IMR-90 (cell line): ENCODE data around the gene ITGA1. TPM values are rescaled to one million over a fixed set of nuclear protein-coding genes. Genes with fewer than 3 reads are reported as not detected.

Experiments used
- ATAC-seq: fragments of 200-7000 bp; cut with Tn5 transposase; 2 replicates; pipeline ENCODE4 v1.9.1; 2020; ENCODE audit warnings: low read depth, mild to moderate bottlenecking, moderate library complexity
- BruUV-seq: library from RNA; stranded (reverse); fragments of 400-500 nt; replicated peaks from 2 replicates; lab custom pipeline; 2021; lab: Mats Ljungman, UMichigan
- CTCF ChIA-PET: fragments of 300-600 bp; formaldehyde crosslinking; extraction: SDS; loops from one replicate; lab custom pipeline; 2021; ENCODE audit warnings: antibody characterized with exemption; lab: Yijun Ruan, JAX
- POLR2A ChIA-PET: fragments of 300-600 bp; sonication (Branson Sonifier 250); formaldehyde crosslinking; loops from one replicate; lab custom pipeline; 2022; ENCODE audit warnings: antibody characterized with exemption; ENCODE audit not compliant: unreplicated experiment; lab: Charles Lee
- DNase-seq: peaks from one replicate; pipeline ENCODE4 v3.0.0; 2013
- H2AFZ ChIP-seq: replicated peaks from 2 replicates; pipeline ENCODE3; 2013; ENCODE audit warnings: low read length, mild to moderate bottlenecking; ENCODE audit not compliant: poor library complexity
- H2AK5ac ChIP-seq: 2 replicates; pipeline ENCODE4 v1.6.1; 2013; ENCODE audit warnings: low read depth, low read length, inconsistent platforms
- H2AK9ac ChIP-seq: replicated peaks from 2 replicates; pipeline ENCODE3; 2013; ENCODE audit warnings: mild to moderate bottlenecking, low read depth, low read length, moderate library complexity; ENCODE audit not compliant: poor library complexity
- H2BK120ac ChIP-seq: 2 replicates; pipeline ENCODE4 v1.6.1; 2013; ENCODE audit warnings: low read depth, low read length, inconsistent platforms
- H2BK15ac ChIP-seq: 3 replicates; pipeline ENCODE4 v1.6.1; 2013; ENCODE audit warnings: low read depth, low read length, inconsistent platforms
- H2BK20ac ChIP-seq: 2 replicates; pipeline ENCODE4 v1.6.1; 2013; ENCODE audit warnings: low read depth, mild to moderate bottlenecking, inconsistent platforms, low read length, moderate library complexity
- H2BK5ac ChIP-seq: 2 replicates; pipeline ENCODE4 v1.6.1; 2013; ENCODE audit warnings: mild to moderate bottlenecking, low read depth, low read length, inconsistent platforms; ENCODE audit not compliant: poor library complexity, severe bottlenecking
- H3K14ac ChIP-seq: replicated peaks from 2 replicates; pipeline ENCODE4 v1.6.1; 2013; ENCODE audit warnings: low read depth, low read length, inconsistent platforms
- H3K18ac ChIP-seq: 2 replicates; pipeline ENCODE4 v1.6.1; 2013; ENCODE audit warnings: low read depth, low read length, control low read depth
- H3K23ac ChIP-seq: 2 replicates; pipeline ENCODE4 v1.6.1; 2013; ENCODE audit warnings: low read depth, low read length, inconsistent platforms
- H3K27ac ChIP-seq: 2 replicates; pipeline ENCODE4 v1.5.1; 2013; ENCODE audit warnings: mild to moderate bottlenecking, control low read depth, low read length; ENCODE audit not compliant: insufficient read depth
- H3K27me3 ChIP-seq: 2 replicates; pipeline ENCODE4 v1.6.1; 2013; ENCODE audit warnings: low read length; ENCODE audit not compliant: control insufficient read depth, insufficient read depth
- H3K36me3 ChIP-seq: 2 replicates; pipeline ENCODE4 v1.6.1; 2013; ENCODE audit warnings: low read length, mixed read lengths; ENCODE audit not compliant: control insufficient read depth, insufficient read depth
- H3K4ac ChIP-seq: 2 replicates; pipeline ENCODE4 v1.6.1; 2013; ENCODE audit warnings: low read depth, low read length, inconsistent platforms
- H3K4me1 ChIP-seq: 2 replicates; pipeline ENCODE4 v1.6.1; 2013; ENCODE audit warnings: low read length, mixed read lengths; ENCODE audit not compliant: control insufficient read depth, insufficient read depth
- H3K4me2 ChIP-seq: 2 replicates; pipeline ENCODE4 v1.6.1; 2013; ENCODE audit warnings: low read depth, mild to moderate bottlenecking, control low read depth, low read length, moderate library complexity
- H3K4me3 ChIP-seq: 2 replicates; pipeline ENCODE4 v1.5.1; 2013; ENCODE audit warnings: low read depth, mild to moderate bottlenecking, control low read depth, low read length, moderate library complexity; ENCODE audit not compliant: insufficient read depth
- H3K56ac ChIP-seq: 2 replicates; pipeline ENCODE4 v1.6.1; 2013; ENCODE audit warnings: low read length, inconsistent platforms; ENCODE audit not compliant: insufficient read depth; ENCODE audit errors: extremely low read depth
- H3K79me1 ChIP-seq, 2 experiments: 2 replicates each; pipeline ENCODE4 v1.6.1; 2013; ENCODE audit warnings: low read length in 2 of 2, inconsistent platforms in 1 of 2, low read depth in 1 of 2
- H3K9ac ChIP-seq: 2 replicates; pipeline ENCODE4 v1.6.1; 2013; ENCODE audit warnings: low read depth, low read length, control low read depth
- H3K9me1 ChIP-seq: 2 replicates; pipeline ENCODE4 v1.6.1; 2013; ENCODE audit warnings: low read length, inconsistent platforms; ENCODE audit not compliant: insufficient read depth
- H3K9me3 ChIP-seq: 2 replicates; pipeline ENCODE4 v1.6.1; 2013; ENCODE audit warnings: low read length; ENCODE audit not compliant: control insufficient read depth, insufficient read depth
- H4K20me1 ChIP-seq: 2 replicates; pipeline ENCODE4 v1.6.1; 2013; ENCODE audit warnings: low read length, inconsistent platforms; ENCODE audit not compliant: insufficient read depth
- H4K5ac ChIP-seq: 2 replicates; pipeline ENCODE4 v1.6.1; 2013; ENCODE audit warnings: mild to moderate bottlenecking, low read depth, low read length, control low read depth
- H4K8ac ChIP-seq, 2 experiments: 2 replicates each; pipeline ENCODE4 v1.6.1; 2013; ENCODE audit warnings: low read depth in 2 of 2, low read length in 2 of 2, control low read depth in 1 of 2, inconsistent platforms in 1 of 2
- H4K91ac ChIP-seq: 2 replicates; pipeline ENCODE4 v1.6.1; 2013; ENCODE audit warnings: low read depth, low read length, inconsistent platforms; ENCODE audit not compliant: insufficient read depth
- CEBPB ChIP-seq: IDR thresholded peaks from 2 replicates; pipeline ENCODE4 v1.6.1; 2012; ENCODE audit warnings: low read depth, low read length, improper control_type of control experiment
- CHD1 ChIP-seq: IDR thresholded peaks from 2 replicates; pipeline ENCODE4 v1.6.1; 2012; ENCODE audit warnings: low read depth, low read length, improper control_type of control experiment
- CTCF ChIP-seq: conservative IDR thresholded peaks from 2 replicates; pipeline ENCODE4 v1.5.1; 2012; ENCODE audit warnings: mild to moderate bottlenecking, low read depth, low read length, improper control_type of control experiment
- FOS ChIP-seq: fragments of 150-350 bp; IDR thresholded peaks from 2 replicates; pipeline ENCODE4 v1.6.1; 2016; ENCODE audit warnings: low read depth, low read length
- MAFK ChIP-seq: IDR thresholded peaks from 2 replicates; pipeline ENCODE4 v1.6.1; 2012; ENCODE audit warnings: low read depth, low read length, improper control_type of control experiment
- MAZ ChIP-seq: IDR thresholded peaks from 2 replicates; pipeline ENCODE4 v1.6.1; 2012; ENCODE audit warnings: low read depth, mild to moderate bottlenecking, low read length, improper control_type of control experiment, moderate library complexity, borderline replicate concordance
- MXI1 ChIP-seq: IDR thresholded peaks from 2 replicates; pipeline ENCODE4 v1.6.1; 2012; ENCODE audit warnings: low read depth, mild to moderate bottlenecking, low read length, moderate library complexity, borderline replicate concordance
- SMC3 ChIP-seq: fragments of 150-350 bp; IDR thresholded peaks from 2 replicates; pipeline ENCODE4 v1.6.1; 2016; ENCODE audit warnings: low read depth, mild to moderate bottlenecking, antibody characterized with exemption, low read length, moderate library complexity
- USF2 ChIP-seq: fragments of 150-350 bp; IDR thresholded peaks from 2 replicates; pipeline ENCODE4 v1.6.1; 2017; ENCODE audit warnings: mild to moderate bottlenecking, antibody characterized with exemption, low read length, low read depth
- WGBS, 2 experiments: methylation state at CpG; one replicate each; pipeline versions ENCODE4 v1.1.5 to v1.1.7; 2013; ENCODE audit warnings: missing lambda C conversion rate in 2 of 2; ENCODE audit not compliant: insufficient read length in 1 of 2; ENCODE audit errors: extremely low coverage in 2 of 2; 5-methylcytosine and 5-hydroxymethylcytosine counted together
- dilution Hi-C: fragments of 300-500 bp; cut with HindIII; formaldehyde crosslinking; loops from one replicate; pipeline ENCODE4 v1.14.3; 2018; ENCODE audit warnings: low sequenced_read_pairs; ENCODE audit not compliant: unreplicated experiment
- in situ Hi-C: fragments of 300-500 bp; cut with MboI; formaldehyde crosslinking; loops from 3 replicates; pipeline ENCODE4 v1.14.3; 2019; ENCODE audit warnings: low sequenced_read_pairs, inconsistent platforms, mixed read lengths
- intact Hi-C: fragments of 100-400 bp; cut with micrococcal nuclease; formaldehyde crosslinking; loops from 2 replicates; pipeline ENCODE4 v1.10.0; 2022
- polyA plus RNA-seq, 3 experiments: library from polyadenylated mRNA; depleted of rRNA; stranded (reverse); fragments of >200 nt; gene quantifications; 2 replicates each; pipeline ENCODE4 v1.2.3, GENCODE V29; 2012; ENCODE audit warnings: low replicate concordance in 1 of 3
- total RNA-seq: library from RNA; depleted of rRNA; stranded (reverse); fragments of >200 nt; gene quantifications from 2 replicates; pipeline ENCODE4 v1.2.3, GENCODE V29; 2012

Gene ITGA1
- total and polyA plus RNA-seq, 2 of the 4 experiments (the other 2 are of a cell fraction): 22.3 to 95.2 TPM

- peaks cover 8% of the 10 kb centered on the region; the same call in 1 of the 2 replicates for H3K4me1 ChIP-seq
- no peak overlapping the region for H3K4me3 ChIP-seq
- peaks cover 12% of the 10 kb centered on the region for H3K36me3 ChIP-seq
- peak overlapping the region; percentile 100; the same call in 1 of the 2 replicates for H2BK120ac ChIP-seq
- no peaks in the 10 kb centered on the region for H3K27me3 ChIP-seq
- H2BK5ac ChIP-seq: peak overlapping the region; percentile 100
- no peak overlapping the region; the same call in 1 of the 2 replicates for H3K23ac ChIP-seq
- in situ Hi-C loops (no loop called here), dilution Hi-C loops (no loop called here), intact Hi-C loops (loop anchor here (2.0 kb wide), 2 partner anchors 28 to 64 kb away; no protein-coding TSS in a partner anchor)
- peaks cover 19 to 29% of the 10 kb centered on the region in 2 experiments for H3K79me1 ChIP-seq
- no peak overlapping the region for H3K14ac ChIP-seq
- no peak overlapping the region for H2AFZ ChIP-seq
- no CpG with 5 or more reads among the region's 3 CpGs for WGBS, 2 experiments
- H4K5ac ChIP-seq: peak overlapping the region; percentile 21; the same call in 1 of the 2 replicates
- no peak overlapping the region for H3K4me2 ChIP-seq
- no peak overlapping the region for H2AK9ac ChIP-seq
- peak overlapping the region; percentile 92; the same call in 1 of the 2 replicates for H3K4ac ChIP-seq
- ChIA-PET CTCF (interaction anchor here (1.2 kb wide), 1 partner anchor 75 kb away, joined by 3 read pairs; no protein-coding TSS in a partner anchor), POLR2A (interaction anchor here (1.0 to 2.4 kb wide), 3 partner anchors 16 to 64 kb away, joined by 3 to 13 read pairs (median 3); no protein-coding TSS in a partner anchor)
- H3K56ac ChIP-seq: peak overlapping the region; percentile 100; the same call in 1 of the 2 replicates
- peak overlapping the region; percentile 97 to 99; a peak in 1 of 4 replicates for H4K8ac ChIP-seq
- H3K27ac ChIP-seq: peak overlapping the region; percentile 100
- peak overlapping the region; percentile 95 for H3K18ac ChIP-seq
- no peak overlapping the region for H2AK5ac ChIP-seq
- no peaks in the 10 kb centered on the region for H4K20me1 ChIP-seq
- no peaks in the 10 kb centered on the region for H3K9me3 ChIP-seq
- BruUV-seq: no TSS peak
- peak overlapping the region; percentile 98; the same call in 1 of the 2 replicates for H3K9ac ChIP-seq
- DNase-seq: peak; percentile 96
- H2BK15ac ChIP-seq: no peak overlapping the region
- H2BK20ac ChIP-seq: 0 out of 2 replicates have a peak overlapping the region, but pooled peaks have one; percentile 99
- TF ChIP-seq CTCF: no peak
- no peak for TF ChIP-seq MAZ
- no peak for TF ChIP-seq CHD1
- no peak for TF ChIP-seq FOS
- no peak for TF ChIP-seq USF2
- no peak for TF ChIP-seq MAFK
- peak; percentile 92 for TF ChIP-seq CEBPB
- TF ChIP-seq MXI1: no peak
- TF ChIP-seq SMC3: no peak
- H3K9me1 ChIP-seq: peaks cover 4% of the 10 kb centered on the region; the same call in 1 of the 2 replicates
- H4K91ac ChIP-seq: peak overlapping the region; percentile 99; the same call in 1 of the 2 replicates
- ATAC-seq: peak; percentile 80
Observed at GRCh38 chr5:52864884-52865283, 77.2 kb downstream of the ITGA1 start.
